HG03439 (cell line): ENCODE data around the gene ABTB2.
A peak's percentile ranks its signal among the peaks of the same experiment; 100 is the strongest.

ENCODE experiments used
- ATAC-seq: cut with Tn5 transposase; IDR thresholded peaks from one replicate; pipeline ENCODE4 v1.9.1; 2021; ENCODE audit warnings: mild to moderate bottlenecking, moderate library complexity; ENCODE audit not compliant: unreplicated experiment

ABTB2 gene

DNA sequence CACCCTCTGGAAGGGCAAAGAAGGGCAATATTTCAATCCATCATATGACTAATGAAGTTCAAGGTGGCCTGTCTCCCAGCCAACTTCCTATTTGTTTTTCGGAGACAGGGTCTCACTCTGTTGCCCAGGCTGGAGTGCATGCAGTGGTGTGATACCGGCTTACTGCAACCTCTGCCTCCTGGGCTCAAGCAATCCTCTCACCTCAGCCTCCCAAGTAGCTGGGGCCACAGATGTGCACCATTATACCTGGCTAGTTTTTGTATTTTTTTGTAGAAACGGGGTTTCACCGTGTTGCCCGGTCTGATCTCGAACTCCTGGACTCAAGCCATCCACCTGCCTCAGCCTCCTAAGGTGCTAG is 13.4 kb downstream of the ABTB2 start:
- no peak for ATAC-seq

GRCh38 chr11:34343686-34344085 is 14.1 kb downstream of the ABTB2 start:
- ATAC-seq = no peak

DNA sequence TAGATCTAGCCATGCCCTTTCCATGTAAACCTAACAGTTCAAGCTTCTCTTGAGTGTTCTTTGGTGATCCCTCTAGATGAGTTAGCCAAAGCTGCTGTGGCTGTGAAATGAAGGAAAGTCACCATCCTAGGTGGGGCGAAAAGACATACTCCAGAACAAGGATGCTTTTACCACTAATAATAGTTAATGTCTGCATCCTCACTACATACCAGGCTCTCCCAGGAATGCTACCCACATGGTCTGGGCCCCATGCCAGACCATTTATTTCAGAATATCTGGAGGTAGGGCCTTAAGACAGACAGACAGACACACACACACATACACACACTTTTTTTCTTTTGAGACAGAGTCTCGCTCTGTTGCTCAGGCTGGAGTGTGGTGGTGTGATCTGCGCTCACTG is 14.7 kb downstream of the ABTB2 start:
- no peak for ATAC-seq

DNA sequence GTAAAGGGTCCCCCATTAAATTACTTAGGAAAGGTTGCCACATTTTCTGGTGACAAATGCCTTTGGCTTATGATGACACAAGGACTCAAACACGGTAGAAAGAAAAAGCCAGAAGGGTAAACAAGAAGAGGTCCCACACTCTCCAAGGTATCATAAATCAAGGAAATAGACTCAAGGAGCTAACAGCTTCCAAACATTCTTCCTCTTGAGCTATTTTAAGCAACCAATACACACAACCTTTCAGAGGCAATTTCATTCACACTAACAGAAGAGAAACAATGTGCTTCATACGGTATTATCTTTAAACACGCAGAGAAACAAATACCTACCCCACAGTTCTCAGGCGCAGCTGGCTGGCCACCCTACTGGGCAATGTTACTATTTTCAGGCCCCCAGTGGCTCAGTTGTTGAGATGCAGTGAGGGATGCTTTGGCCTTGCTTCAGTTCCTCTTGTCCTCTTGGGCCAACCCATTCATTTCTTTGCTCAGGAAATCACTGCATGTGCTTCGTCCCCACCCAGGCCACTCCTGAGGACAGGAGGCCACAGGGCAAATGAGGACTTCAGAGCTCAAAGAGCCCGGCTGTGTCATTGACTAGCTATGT is 15.8 kb downstream of the ABTB2 start:
- no peak for ATAC-seq

DNA sequence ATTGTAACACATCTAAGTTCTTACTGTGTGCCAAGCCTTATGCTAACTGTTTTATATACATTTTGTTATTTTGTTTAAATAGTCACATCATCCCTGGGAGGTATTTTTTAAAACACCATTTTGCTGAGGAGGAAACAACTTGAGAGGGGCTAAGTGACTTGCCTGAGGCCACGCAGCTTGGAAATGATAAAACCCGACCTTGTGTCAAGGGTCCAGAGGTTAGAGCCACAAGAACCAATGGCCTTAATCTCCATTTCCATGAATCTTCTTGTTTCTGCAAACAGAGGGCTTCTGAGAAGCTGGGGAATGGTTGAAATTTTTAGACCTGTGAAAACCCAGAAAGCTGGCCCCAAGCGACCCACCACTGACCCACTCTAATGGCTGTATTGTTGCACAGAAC is 16.7 kb downstream of the ABTB2 start:
- ATAC-seq = no peak

GRCh38 chr11:34340653-34341052 is 17.2 kb downstream of the ABTB2 start:
- no peak for ATAC-seq

DNA sequence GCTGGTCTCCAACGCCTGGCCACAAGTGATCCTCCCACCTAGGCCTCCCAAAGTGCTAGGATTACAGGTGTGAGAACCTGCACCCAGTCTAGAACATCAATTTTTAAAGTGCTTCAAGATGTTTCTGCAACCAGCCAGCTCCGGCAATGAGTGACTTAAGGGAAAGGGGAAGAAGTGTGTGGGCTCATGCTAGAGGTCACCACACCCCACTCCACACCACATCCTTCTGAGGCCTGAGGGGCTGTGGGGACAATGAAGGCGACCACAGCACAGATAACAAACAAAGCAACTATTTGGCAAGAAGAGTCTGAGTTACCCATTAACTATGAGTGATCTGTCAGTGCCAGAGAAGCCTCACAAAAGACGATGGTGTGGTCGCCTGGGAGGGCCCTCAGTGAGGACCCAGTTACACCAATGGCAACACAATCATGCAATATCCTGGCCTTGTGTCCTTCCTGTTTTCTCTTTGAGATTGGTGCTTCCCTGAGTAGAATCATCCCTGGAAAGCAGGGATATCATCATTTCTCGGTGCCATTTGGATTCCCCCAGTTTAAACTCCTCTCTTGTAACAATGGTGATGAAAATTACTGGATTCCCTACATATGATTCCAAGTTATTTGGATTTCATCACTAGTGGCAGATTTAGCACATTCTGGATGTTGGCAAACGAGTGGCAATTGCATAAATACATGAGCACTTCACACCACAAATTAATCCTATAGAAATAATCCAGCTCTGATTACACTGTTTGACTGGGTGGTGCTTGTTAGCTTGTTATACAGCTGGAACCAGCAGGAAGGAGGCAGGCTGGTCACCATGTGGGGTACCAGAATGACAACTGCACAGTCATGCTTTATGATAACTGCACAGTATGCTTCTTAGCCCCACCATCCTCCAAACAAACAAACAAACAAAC is 18.4 kb downstream of the ABTB2 start:
- no peak for ATAC-seq

- ATAC-seq = no peak
Observed at GRCh38 chr11:34337016-34337415, 20.8 kb downstream of the ABTB2 start.

DNA sequence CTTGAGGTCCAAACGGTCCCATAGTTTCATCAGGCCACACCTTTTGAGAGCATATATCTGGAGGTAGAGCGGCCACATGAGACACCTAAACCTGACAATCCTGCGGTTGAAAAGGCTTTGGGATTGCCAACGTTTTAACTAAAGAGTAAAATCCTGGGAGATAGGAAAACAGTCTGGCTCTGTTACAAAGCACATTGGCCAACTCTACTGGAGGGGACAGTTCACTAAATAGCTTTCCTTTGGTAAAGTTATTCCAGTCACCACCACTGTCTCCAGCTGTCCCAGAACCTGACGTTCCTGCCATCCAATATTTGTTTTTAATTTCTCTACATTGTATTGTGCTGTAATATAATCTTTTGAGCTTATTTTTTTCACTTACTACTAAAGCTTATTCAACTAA is 22.0 kb downstream of the ABTB2 start:
- no peak for ATAC-seq

DNA sequence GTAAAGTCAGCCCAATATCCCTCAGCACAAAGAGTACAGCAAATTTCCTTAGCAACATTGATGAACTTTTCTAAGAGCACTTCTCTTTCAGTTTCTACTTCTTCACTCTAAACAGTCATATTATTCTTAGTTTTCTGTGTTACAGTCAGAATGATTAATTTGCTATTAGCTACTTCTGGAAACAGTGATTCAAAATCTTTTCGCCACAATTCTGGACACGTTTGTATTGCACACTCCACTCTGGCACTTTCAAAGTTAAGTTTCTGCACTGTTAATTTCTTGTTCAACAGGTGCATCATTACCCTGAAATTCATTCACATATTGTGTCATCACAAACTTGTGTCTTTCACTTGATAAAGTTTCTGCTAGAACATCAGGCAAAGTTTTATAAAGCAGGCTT is 22.5 kb downstream of the ABTB2 start:
- peak; percentile 58 for ATAC-seq

DNA sequence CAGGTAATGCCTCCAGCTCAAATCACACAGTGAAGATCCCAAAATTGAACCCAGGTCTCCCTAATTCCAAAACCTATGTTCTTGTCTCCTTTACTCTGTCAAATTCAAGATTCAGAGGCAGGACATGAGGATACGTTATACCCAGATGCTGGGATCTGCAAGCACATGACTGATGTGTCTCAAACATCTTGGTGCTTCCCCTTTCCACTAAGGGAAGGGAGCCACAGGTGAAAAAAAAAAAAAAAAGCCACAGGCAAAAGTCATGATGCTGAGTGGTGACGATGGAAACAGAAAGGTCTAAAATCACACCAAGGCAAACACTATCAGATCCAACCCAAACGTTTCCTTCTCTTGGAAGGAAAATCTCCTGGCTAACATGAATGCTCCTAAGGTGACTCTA is 24.0 kb downstream of the ABTB2 start:
- no peak for ATAC-seq

DNA sequence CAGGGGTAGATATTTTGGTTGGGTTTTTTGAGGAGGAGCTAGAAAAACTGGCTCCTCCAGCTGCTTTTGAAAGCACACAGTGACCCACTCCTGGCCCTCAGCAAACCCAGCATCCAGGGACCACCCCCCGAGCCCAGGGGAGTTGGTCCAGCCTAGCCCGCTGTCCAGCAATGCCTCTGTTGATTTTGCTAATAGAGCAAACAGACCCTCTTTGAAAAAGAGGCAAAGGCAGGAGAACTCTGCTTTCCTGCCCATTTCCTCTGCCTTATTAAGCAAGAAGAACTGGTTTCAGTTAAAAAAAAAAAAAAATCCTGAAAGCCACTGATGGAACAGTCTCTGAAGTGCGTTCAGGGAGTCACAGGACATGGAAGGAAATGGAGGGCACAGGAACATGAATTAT is 25.3 kb downstream of the ABTB2 start:
- no peak for ATAC-seq

DNA sequence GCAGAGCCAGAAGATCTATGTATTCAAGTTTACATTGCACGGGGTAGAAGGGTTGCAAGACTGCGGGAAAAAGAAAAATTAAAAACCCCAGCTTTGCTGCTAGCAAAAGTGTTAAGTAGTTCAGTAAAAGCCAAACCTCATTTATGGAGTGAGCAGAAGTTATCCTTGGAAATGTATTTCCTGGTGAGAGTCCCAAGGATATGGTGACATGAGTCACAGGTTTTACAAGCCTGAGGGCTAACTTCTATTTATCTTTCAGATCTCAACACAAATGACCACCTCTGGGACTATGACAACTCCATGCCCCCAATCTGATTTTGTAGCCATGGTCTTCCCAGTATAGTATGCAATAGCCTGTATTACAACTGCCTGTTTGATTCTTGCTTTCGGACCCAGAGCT is 26.1 kb downstream of the ABTB2 start:
- ATAC-seq = no peak

- ATAC-seq = no peak
Observed at GRCh38 chr11:34331329-34331728, 26.5 kb downstream of the ABTB2 start.

DNA sequence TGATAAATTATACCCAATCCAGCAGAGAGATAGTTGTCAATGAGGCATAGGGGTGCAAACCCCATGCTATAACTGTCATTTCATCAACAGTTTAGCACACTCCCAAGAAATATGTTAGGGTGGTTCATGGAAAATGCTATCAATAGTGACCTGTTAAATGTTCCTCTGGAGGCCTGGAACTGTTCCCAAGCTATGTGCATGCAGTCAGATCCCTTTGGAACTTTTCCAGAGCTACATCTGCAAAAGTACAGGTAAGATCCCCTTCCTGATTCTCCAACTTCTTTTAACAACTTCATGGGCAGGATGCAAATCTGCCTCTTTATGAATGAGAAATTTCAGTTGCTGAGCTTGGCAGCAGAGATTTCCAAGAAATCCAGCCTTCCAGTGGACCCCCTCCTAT is 27.2 kb downstream of the ABTB2 start:
- no peak for ATAC-seq

- ATAC-seq = no peak
Observed at GRCh38 chr11:34329876-34330275, 27.9 kb downstream of the ABTB2 start.

- no peak for ATAC-seq
Observed at GRCh38 chr11:34328632-34328910, 29.2 kb downstream of the ABTB2 start.

- ATAC-seq = no peak
Observed at GRCh38 chr11:34327804-34328631, 29.8 kb downstream of the ABTB2 start.

- ATAC-seq = no peak
Observed at GRCh38 chr11:34324466-34324865, 33.3 kb downstream of the ABTB2 start.

DNA sequence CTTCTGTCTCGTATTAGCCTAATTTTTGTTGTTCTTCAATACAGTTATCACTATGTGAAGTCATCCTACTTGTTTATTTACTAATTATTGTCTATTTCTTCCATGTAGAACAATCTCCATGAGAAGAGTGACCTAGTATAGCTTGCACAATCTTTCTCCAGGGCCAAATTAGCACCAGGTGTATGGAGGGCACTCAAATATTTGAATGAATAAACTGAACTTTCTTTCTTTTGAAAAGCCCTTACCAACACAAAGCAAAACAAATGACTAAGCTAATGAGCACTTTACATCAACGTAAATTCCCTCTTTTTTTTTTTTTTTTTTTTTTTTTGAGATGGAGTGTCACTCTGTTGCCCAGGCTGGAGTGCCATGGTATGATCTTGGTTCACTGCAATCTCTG is 34.2 kb downstream of the ABTB2 start:
- no peak for ATAC-seq

GRCh38 chr11:34318111-34319037 is 39.4 kb downstream of the ABTB2 start:
- ATAC-seq = no peak
